Upper lobe of right lung (tissue), 1 donor: ENCODE results near the gene NPHS2. TPM values are rescaled to one million over a fixed set of nuclear protein-coding genes. Genes with fewer than 3 reads are reported as not detected.
"Not testable (repeated sequence)": the region's sequence is repeated elsewhere in the genome, so short reads cannot be mapped to it uniquely, and the experiment has no call there.

Experiments used
- ATAC-seq: fragments of 200-7000 bp; cut with Tn5 transposase; one replicate; pipeline ENCODE4 v1.9.1; 2020; ENCODE audit warnings: mild to moderate bottlenecking, moderate library complexity
- DNase-seq: peaks from one replicate; pipeline ENCODE4 v3.0.0-alpha.2; 2020
- H3K27ac ChIP-seq: fragments of 200-600 bp; one replicate; pipeline ENCODE4 v1.8.0; 2022
- H3K27me3 ChIP-seq: fragments of 200-600 bp; one replicate; pipeline ENCODE4 v1.8.0; 2022; ENCODE audit warnings: mild to moderate bottlenecking
- H3K36me3 ChIP-seq: fragments of 200-600 bp; one replicate; pipeline ENCODE4 v1.8.0; 2022
- H3K4me1 ChIP-seq: fragments of 200-600 bp; one replicate; pipeline ENCODE4 v1.8.0; 2022
- H3K4me3 ChIP-seq: fragments of 200-600 bp; one replicate; pipeline ENCODE4 v1.8.0; 2022; ENCODE audit warnings: mild to moderate bottlenecking
- H3K9me3 ChIP-seq: fragments of 200-600 bp; one replicate; pipeline ENCODE4 v1.8.0; 2022
- intact Hi-C: fragments of 100-400 bp; cut with DNase I; formaldehyde crosslinking; loops from one replicate; pipeline ENCODE4 v1.11.0; 2022
- total RNA-seq: library from RNA; stranded (reverse); fragmentation: NEBNext Ultra II Directional; extraction: Animal tissue kit (Norgen Biotek cat#: 25700); gene quantifications from one replicate; pipeline ENCODE4 v1.2.1, GENCODE V29; 2021
- TF ChIP-seq, protein P1 (sequence below): fragments of 200-600 bp; IDR thresholded peaks from one replicate; pipeline ENCODE4 v1.8.0; 2022; ENCODE audit warnings: antibody characterized with exemption
- donor health status: DM: no; HTN: yes; CAD: no; lungs with severe emphysema.

The NPHS2 gene
- total RNA-seq, 1 donor from 2014 or later, result not detected

DNA sequence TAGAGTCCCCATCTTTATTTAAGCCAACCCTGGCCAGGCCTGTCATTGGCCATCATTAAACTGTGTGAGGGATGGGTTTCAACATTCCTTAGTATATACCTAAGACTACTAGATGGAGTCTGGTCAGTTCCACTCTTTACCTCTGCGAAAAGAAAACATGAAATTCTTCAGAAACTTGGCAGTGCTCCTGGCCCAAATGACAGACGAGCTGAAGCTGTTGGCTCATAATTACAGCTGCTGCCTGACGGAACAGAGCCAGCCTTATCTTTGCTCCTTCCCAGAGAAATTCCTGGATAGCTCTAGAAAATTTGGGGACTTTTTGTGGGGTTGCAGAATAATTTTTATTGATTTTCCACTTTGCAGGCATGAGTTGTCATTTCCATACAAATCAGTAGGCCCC is 30.4 kb downstream of the NPHS2 start:
- ATAC-seq, result no peak
- Histone ChIP-seq H3K27me3 (no peaks in the 10 kb centered on the region), H3K36me3 (no peaks in the 10 kb centered on the region), H3K4me1 (no peaks in the 10 kb centered on the region), H3K27ac (no peak overlapping the region), H3K9me3 (no peaks in the 10 kb centered on the region), H3K4me3 (no peak overlapping the region)
- intact Hi-C loops, result no loop called here
- DNase-seq, result no peak
- TF ChIP-seq, protein P1, sequence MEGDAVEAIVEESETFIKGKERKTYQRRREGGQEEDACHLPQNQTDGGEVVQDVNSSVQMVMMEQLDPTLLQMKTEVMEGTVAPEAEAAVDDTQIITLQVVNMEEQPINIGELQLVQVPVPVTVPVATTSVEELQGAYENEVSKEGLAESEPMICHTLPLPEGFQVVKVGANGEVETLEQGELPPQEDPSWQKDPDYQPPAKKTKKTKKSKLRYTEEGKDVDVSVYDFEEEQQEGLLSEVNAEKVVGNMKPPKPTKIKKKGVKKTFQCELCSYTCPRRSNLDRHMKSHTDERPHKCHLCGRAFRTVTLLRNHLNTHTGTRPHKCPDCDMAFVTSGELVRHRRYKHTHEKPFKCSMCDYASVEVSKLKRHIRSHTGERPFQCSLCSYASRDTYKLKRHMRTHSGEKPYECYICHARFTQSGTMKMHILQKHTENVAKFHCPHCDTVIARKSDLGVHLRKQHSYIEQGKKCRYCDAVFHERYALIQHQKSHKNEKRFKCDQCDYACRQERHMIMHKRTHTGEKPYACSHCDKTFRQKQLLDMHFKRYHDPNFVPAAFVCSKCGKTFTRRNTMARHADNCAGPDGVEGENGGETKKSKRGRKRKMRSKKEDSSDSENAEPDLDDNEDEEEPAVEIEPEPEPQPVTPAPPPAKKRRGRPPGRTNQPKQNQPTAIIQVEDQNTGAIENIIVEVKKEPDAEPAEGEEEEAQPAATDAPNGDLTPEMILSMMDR, result no peak

DNA sequence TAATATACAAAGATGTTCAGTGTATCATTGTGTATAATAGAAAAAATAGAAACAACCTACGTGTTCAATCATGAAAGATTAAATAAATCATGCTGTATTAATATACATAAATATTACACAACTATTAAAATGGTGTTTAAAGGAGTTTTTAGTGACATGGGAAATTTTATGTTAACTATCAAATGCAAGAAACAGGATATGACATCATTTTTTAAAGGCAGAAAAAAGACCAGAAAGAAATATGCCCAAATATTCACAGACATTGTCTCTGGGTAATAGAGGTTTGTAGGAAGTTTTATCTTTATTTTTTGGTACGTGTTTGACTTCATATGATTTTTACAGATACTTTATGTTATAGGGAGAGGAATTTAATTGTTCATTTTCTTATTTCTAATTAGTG is 34.0 kb downstream of the NPHS2 start:
- Histone ChIP-seq H3K27me3 (no peaks in the 10 kb centered on the region), H3K4me3 (no peak overlapping the region), H3K36me3 (no peaks in the 10 kb centered on the region), H3K9me3 (no peaks in the 10 kb centered on the region), H3K4me1 (no peaks in the 10 kb centered on the region), H3K27ac (no peak overlapping the region)
- TF ChIP-seq, protein P1, result no peak
- intact Hi-C loops, result no loop called here
- ATAC-seq (no peak), DNase-seq (no peak)

DNA sequence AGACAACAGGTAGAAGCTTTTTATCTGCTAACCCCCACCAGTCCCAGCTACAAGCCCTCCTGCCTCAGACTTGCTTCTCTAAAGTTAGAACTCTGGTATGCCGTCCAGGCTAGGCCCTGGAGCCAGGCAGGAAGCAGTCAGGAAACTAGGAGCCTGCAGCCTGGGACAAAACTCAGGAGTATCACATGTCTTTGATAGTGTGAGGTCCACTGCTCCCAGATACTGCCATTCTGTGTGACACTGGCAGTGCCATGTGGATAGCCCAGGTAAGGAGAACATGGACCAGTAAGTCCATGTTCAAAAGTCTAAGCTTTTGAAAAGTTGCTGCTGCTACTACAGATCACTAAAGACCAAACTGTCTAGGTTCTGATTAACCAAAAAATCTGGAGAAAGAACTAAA is 45.4 kb downstream of the NPHS2 start:
- Histone ChIP-seq H3K4me3 (no peak overlapping the region), H3K27me3 (no peaks in the 10 kb centered on the region), H3K4me1 (no peaks in the 10 kb centered on the region), H3K27ac (no peak overlapping the region), H3K9me3 (no peaks in the 10 kb centered on the region), H3K36me3 (no peaks in the 10 kb centered on the region)
- ATAC-seq (no peak), DNase-seq (no peak)
- intact Hi-C loops, result no loop called here
- TF ChIP-seq, protein P1, result no peak

DNA sequence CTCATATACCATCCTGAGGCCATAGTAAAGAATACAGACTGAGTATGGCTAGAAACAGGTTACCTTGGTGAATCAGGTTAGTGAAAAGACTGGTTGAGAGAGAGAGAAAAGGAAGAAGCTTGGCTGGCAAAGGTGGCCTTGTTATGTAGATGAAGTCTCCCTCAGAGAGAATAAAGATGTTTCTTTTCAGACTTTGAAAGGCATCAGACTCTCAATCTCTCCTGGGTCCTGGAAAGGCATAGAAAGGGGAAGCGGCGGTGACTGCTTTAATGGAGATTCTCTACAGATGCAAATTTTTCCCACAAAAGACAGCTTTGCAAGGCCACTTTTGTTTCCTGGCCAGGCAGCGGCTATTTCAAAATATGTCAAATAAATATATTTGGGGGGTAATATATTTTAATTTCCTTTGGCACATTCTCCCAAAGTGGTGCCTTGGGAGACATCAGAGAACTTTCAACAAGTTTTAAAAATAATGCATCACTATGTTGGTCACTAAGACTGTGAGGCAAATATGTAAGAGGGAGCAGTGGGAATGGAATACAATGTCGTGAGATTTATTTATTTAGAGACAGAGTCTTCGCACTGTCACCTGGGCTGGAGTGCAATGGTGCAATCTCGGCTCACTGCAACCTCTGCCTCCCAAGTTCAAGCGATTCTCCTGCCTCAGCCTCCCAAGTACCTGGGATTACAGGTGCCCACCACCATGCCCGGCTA is 46.1 kb downstream of the NPHS2 start:
- DNase-seq, result no peak
- intact Hi-C loops, result no loop called here
- H3K27me3 ChIP-seq, result no peaks in the 10 kb centered on the region
- TF ChIP-seq, protein P1, result no peak
- no peak overlapping the region for H3K27ac ChIP-seq
- no peaks in the 10 kb centered on the region for H3K36me3 ChIP-seq
- H3K9me3 ChIP-seq, result no peaks in the 10 kb centered on the region
- H3K4me3 ChIP-seq, result no peak overlapping the region
- H3K4me1 ChIP-seq, result no peaks in the 10 kb centered on the region
- no peak for ATAC-seq

DNA sequence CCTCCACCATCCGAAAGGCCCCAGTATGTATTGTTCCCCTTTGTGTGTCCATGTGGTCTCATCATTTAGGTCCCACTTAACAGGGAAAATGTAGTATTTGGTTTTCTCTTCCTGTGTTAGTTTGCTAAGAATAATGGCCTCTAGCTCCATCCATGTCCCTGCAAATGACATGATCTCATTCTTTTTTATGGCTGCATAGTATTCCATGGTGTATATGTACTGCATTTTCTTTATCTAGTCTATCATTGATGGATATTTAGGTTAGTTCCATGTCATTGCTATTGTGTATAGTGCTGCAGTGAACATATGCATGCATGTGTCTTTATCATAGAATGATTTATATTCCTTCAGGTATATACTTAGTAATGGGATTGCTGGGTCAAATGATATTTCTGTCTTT is 57.2 kb downstream of the NPHS2 start:
- H3K4me1 ChIP-seq, H3K27ac ChIP-seq, H3K27me3 ChIP-seq, H3K4me3 ChIP-seq, H3K36me3 ChIP-seq, ATAC-seq, H3K9me3 ChIP-seq, intact Hi-C loops, DNase-seq: not testable (repeated sequence)

DNA sequence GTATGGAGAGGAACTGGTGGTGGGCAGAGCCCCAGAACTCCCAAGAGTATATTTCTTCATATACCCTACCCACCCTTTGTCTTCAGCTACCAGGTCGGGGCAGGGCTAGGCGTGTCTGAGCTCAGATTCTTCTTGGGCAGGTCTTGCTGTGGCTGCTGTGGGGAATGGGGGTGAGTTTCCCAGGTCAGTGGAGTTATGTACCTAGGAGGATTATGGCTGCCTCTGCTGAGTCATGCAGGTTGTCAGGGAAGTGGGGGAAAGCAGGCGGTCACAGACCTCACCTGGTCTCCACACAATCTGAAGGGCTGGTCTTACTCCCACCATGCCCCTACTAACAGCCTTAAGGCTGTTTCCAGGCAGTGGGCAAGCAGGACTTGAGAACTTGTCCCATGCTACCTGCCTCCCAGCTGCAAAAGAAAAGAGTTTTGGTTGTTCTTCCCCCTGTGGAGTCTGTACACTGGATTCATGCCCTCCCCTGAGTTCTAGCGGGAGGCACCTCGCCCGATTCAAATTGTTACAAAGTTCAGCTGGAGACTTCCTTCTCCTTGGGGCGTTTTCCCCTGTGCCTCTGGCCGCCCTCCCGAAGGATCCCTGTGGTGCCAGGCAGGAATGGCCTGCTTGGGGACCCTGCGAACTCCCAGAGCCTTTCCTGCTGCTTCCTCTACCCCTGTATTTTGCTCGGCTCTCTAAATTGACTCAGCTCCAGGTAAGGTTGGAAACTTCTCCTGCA is 58.6 kb downstream of the NPHS2 start:
- Histone ChIP-seq H3K36me3 (no peaks in the 10 kb centered on the region), H3K4me3 (no peak overlapping the region), H3K27me3 (no peaks in the 10 kb centered on the region), H3K4me1 (no peaks in the 10 kb centered on the region), H3K27ac (no peak overlapping the region), H3K9me3 (no peaks in the 10 kb centered on the region)
- ATAC-seq (no peak), DNase-seq (no peak)
- intact Hi-C loops, result no loop called here
- TF ChIP-seq, protein P1, result no peak
